ENCODE data around the gene ARMC8.

The ARMC8 gene

GRCh38 chr3:138157743-138158142 is 29.4 kb upstream of the ARMC8 start:
- no peak for DNase-seq (ENCODE audit: low read depth)
- no peak for TF ChIP-seq CTCF (conservative IDR thresholded peaks at IDR 0.05; ENCODE audit: control insufficient read depth, insufficient read depth, low read depth, low read length)
- H3K4me3 ChIP-seq (ENCODE audit: control insufficient read depth, low read depth, low read length) = no peak overlapping the region

GRCh38 chr3:138165061-138165460 is 22.0 kb upstream of the ARMC8 start:
- DNase-seq (ENCODE audit: low read depth) = no peak
- TF ChIP-seq CTCF (conservative IDR thresholded peaks at IDR 0.05; ENCODE audit: control insufficient read depth, insufficient read depth, low read depth, low read length) = no peak
- no peak overlapping the region for H3K4me3 ChIP-seq (ENCODE audit: control insufficient read depth, low read depth, low read length)

- TF ChIP-seq CTCF (conservative IDR thresholded peaks at IDR 0.05; ENCODE audit: control insufficient read depth, insufficient read depth, low read depth, low read length) = no peak
- no peak overlapping the region for H3K4me3 ChIP-seq (ENCODE audit: control insufficient read depth, low read depth, low read length)
- DNase-seq (ENCODE audit: low read depth) = no peak
Observed at GRCh38 chr3:138172625-138173024, 14.5 kb upstream of the ARMC8 start.

GRCh38 chr3:138173769-138174420 is 13.2 kb upstream of the ARMC8 start:
- no peak for TF ChIP-seq CTCF (conservative IDR thresholded peaks at IDR 0.05; ENCODE audit: control insufficient read depth, insufficient read depth, low read depth, low read length)
- peak; percentile 3 for DNase-seq (ENCODE audit: low read depth)
- H3K4me3 ChIP-seq (ENCODE audit: control insufficient read depth, low read depth, low read length) = peak overlapping the region; percentile 92

GRCh38 chr3:138174421-138175131 is 12.5 kb upstream of the ARMC8 start, which contains the start of gene DBR1:
Gene DBR1 (minus strand): TSS chr3:138174921. CDS start chr3:138174795, 126 bp downstream.
- peak within 1 kb of the TSS; percentile 92 for H3K4me3 ChIP-seq (ENCODE audit: control insufficient read depth, low read depth, low read length)
- TF ChIP-seq CTCF (conservative IDR thresholded peaks at IDR 0.05; ENCODE audit: control insufficient read depth, insufficient read depth, low read depth, low read length) = no peak

GRCh38 chr3:138180375-138181029 is 6.6 kb upstream of the ARMC8 start:
- TF ChIP-seq CTCF (conservative IDR thresholded peaks at IDR 0.05; ENCODE audit: control insufficient read depth, insufficient read depth, low read depth, low read length) = peak; percentile 53
- peak; percentile 57 for DNase-seq (ENCODE audit: low read depth)
- H3K4me3 ChIP-seq (ENCODE audit: control insufficient read depth, low read depth, low read length) = no peak overlapping the region

More at GRCh38 chr3:138174421-138175131, 12.5 kb upstream of the ARMC8 start, which contains the start of gene DBR1:
- DNase-seq (ENCODE audit: low read depth) = peak; percentile 83
